SK-N-SH (cell line): ENCODE data around the gene KDM1A.

Experiments
- CTCF ChIP-seq: fragments of 200-600 bp; sonication (generic); IDR thresholded peaks from 2 replicates; pipeline ENCODE4 v1.6.1; 2017; ENCODE audit warnings: antibody characterized with exemption, mild to moderate bottlenecking, moderate library complexity
- JUND ChIP-seq: IDR thresholded peaks from 2 replicates; pipeline ENCODE4 v1.4.0; 2012
- MAX ChIP-seq: IDR thresholded peaks from 2 replicates; pipeline ENCODE4 v1.4.0; 2012; ENCODE audit warnings: low read depth
- POLR2AphosphoS5 ChIP-seq: IDR thresholded peaks from 2 replicates; pipeline ENCODE4 v1.6.1; 2012; ENCODE audit warnings: low read depth, low read length
- SIN3A ChIP-seq: IDR thresholded peaks from 2 replicates; pipeline ENCODE4 v1.6.1; 2012; ENCODE audit warnings: low read depth, mild to moderate bottlenecking, low read length, moderate library complexity, borderline replicate concordance
- TAF1 ChIP-seq: IDR thresholded peaks from 2 replicates; pipeline ENCODE4 v1.6.1; 2012; ENCODE audit warnings: low read depth, mild to moderate bottlenecking, low read length, moderate library complexity, borderline replicate concordance
- TCF12 ChIP-seq: IDR thresholded peaks from 2 replicates; pipeline ENCODE4 v1.4.0; 2012

GRCh38 chr1:23021834-23022233 is 2.6 kb downstream of the KDM1A start:
- no peak for TF ChIP-seq POLR2AphosphoS5
- TF ChIP-seq CTCF: no peak
- no peak for TF ChIP-seq MAX
- TF ChIP-seq JUND: no peak
- no peak for TF ChIP-seq TAF1
- no peak for TF ChIP-seq SIN3A
- TF ChIP-seq TCF12: no peak
